Immature natural killer cell (primary cell): ENCODE measurements around the gene RPS2. TPM values are rescaled to one million over a fixed set of nuclear protein-coding genes. Genes with fewer than 3 reads are reported as not detected.
"Not testable (repeated sequence)": the region's sequence is repeated elsewhere in the genome, so short reads cannot be mapped to it uniquely, and the experiment has no call there.

ENCODE experiments used
- DNase-seq, 3 donors: peaks; one replicate each; pipeline ENCODE4 v3.0.0; 2022; ENCODE audit warnings: mixed read lengths in 1 of 3
- H3K27ac Mint-ChIP-seq, 6 donors: one replicate each; pipeline ENCODE4 v1.8.0; 2020; ENCODE audit warnings: mixed read lengths in 6 of 6, mild to moderate bottlenecking in 5 of 6, inconsistent platforms in 4 of 6, moderate library complexity in 3 of 6
- H3K27me3 Mint-ChIP-seq, 3 donors: one replicate each; pipeline ENCODE4 v1.8.0; 2020 to 2021; ENCODE audit warnings: low read depth in 3 of 3, mild to moderate bottlenecking in 3 of 3, mixed read lengths in 3 of 3, moderate library complexity in 3 of 3, inconsistent platforms in 1 of 3
- H3K36me3 Mint-ChIP-seq, 3 donors: one replicate each; pipeline ENCODE4 v1.8.0; 2020; ENCODE audit warnings: mixed read lengths in 3 of 3, inconsistent platforms in 2 of 3, mild to moderate bottlenecking in 2 of 3
- H3K4me1 Mint-ChIP-seq, 2 donors: one replicate each; pipeline ENCODE4 v1.8.0; 2020; ENCODE audit warnings: inconsistent platforms in 2 of 2, mild to moderate bottlenecking in 2 of 2, mixed read lengths in 2 of 2, moderate library complexity in 1 of 2
- H3K4me3 Mint-ChIP-seq, 5 donors: one replicate each; pipeline ENCODE4 v1.8.0; 2020; ENCODE audit warnings: mild to moderate bottlenecking in 5 of 5, mixed read lengths in 5 of 5, inconsistent platforms in 3 of 5, moderate library complexity in 3 of 5
- H3K9me3 Mint-ChIP-seq, 6 donors: one replicate each; pipeline ENCODE4 v1.8.0; 2020; ENCODE audit warnings: mild to moderate bottlenecking in 6 of 6, mixed read lengths in 6 of 6, inconsistent platforms in 4 of 6, moderate library complexity in 3 of 6
- polyA plus RNA-seq, 3 donors: library from polyadenylated mRNA; unstranded; fragments of 300-500 nt; fragmentation: Illumina TruSeq; gene quantifications; one replicate each; pipeline ENCODE4 v1.2.3, GENCODE V29; 2021

RPS2 gene
- polyA plus RNA-seq, 3 donors from 2014 or later, result 2,221 to 2,989 (median 2,668) TPM

- Mint-ChIP-seq H3K4me1 (peaks cover 37 to 51% of the 10 kb centered on the region in 2 donors), H3K36me3 (peaks cover 8 to 13% (median 11%) of the 10 kb centered on the region in 3 donors), H3K9me3 (no peaks in the 10 kb centered on the region), H3K27ac (peak overlapping the region; percentile 40 to 82 (median 73)), H3K27me3 (peaks cover 13 to 35% (median 16%) of the 10 kb centered on the region in 3 donors), H3K4me3 (peak overlapping the region; percentile 79 to 87 (median 85))
- no peak for DNase-seq
These were observed 3.7 kb downstream of the RPS2 start for GRCh38 chr16:1960665-1961630.

- Mint-ChIP-seq H3K4me3 (peak within 1 kb of the TSS; percentile 79 to 87 (median 85)), H3K27ac (peak within 1 kb of the TSS; percentile 43 to 82 (median 79)), H3K9me3 (no peaks in the 10 kb centered on the region), H3K36me3 (peaks cover 8 to 13% (median 11%) of the 10 kb centered on the region in 3 donors), H3K4me1 (peaks cover 25 to 37% of the 10 kb centered on the region in 2 donors), H3K27me3 (peaks cover 8 to 30% (median 11%) of the 10 kb centered on the region in 3 donors)
- peak; percentile 86 to 87 (median 87) for DNase-seq
These were observed 5.2 kb downstream of the RPS2 start, which contains the start of gene NDUFB10 for GRCh38 chr16:1959269-1960039. Gene NDUFB10, plus strand, starts transcription at chr16:1959538. Its CDS starts 87 bp downstream, at chr16:1959625.

GRCh38 chr16:1958715-1959268 lies 5.8 kb downstream of the RPS2 start:
- DNase-seq, result no peak
- H3K36me3 Mint-ChIP-seq, result peaks cover 8 to 12% (median 10%) of the 10 kb centered on the region in 3 donors
- no peaks in the 10 kb centered on the region for H3K9me3 Mint-ChIP-seq
- H3K4me3 Mint-ChIP-seq, result peak overlapping the region; percentile 79 to 87 (median 85)
- H3K27ac Mint-ChIP-seq, result peak overlapping the region in 1 of 6 donors; percentile 59
- H3K4me1 Mint-ChIP-seq, result peaks cover 20 to 31% of the 10 kb centered on the region in 2 donors
- H3K27me3 Mint-ChIP-seq, result peaks cover 4 to 26% (median 6%) of the 10 kb centered on the region in 3 donors

GRCh38 chr16:1958143-1958491 lies 6.5 kb downstream of the RPS2 start:
- DNase-seq, H3K4me3 Mint-ChIP-seq, H3K9me3 Mint-ChIP-seq, H3K36me3 Mint-ChIP-seq, H3K27ac Mint-ChIP-seq: not testable (repeated sequence)
- H3K27me3 Mint-ChIP-seq, result peaks cover 2 to 20% (median 5%) of the 10 kb centered on the region in 3 donors
- peaks cover 17 to 24% of the 10 kb centered on the region in 2 donors for H3K4me1 Mint-ChIP-seq

GRCh38 chr16:1957434-1958142 lies 7.0 kb downstream of the RPS2 start:
- Mint-ChIP-seq H3K27me3 (peaks cover 2 to 20% (median 5%) of the 10 kb centered on the region in 3 donors), H3K4me1 (peaks cover 17 to 20% of the 10 kb centered on the region in 2 donors)
- not testable (repeated sequence) for DNase-seq, H3K4me3 Mint-ChIP-seq, H3K36me3 Mint-ChIP-seq, H3K9me3 Mint-ChIP-seq, H3K27ac Mint-ChIP-seq

- Mint-ChIP-seq H3K4me1 (no peaks in the 10 kb centered on the region), H3K4me3 (no peak overlapping the region), H3K9me3 (no peaks in the 10 kb centered on the region), H3K36me3 (no peaks in the 10 kb centered on the region), H3K27me3 (peaks cover 0 to 2% (median 2%) of the 10 kb centered on the region in 3 donors), H3K27ac (no peak overlapping the region)
- DNase-seq, result no peak
These were observed 10.9 kb downstream of the RPS2 start for GRCh38 chr16:1953734-1954133.

- Mint-ChIP-seq H3K36me3 (no peaks in the 10 kb centered on the region), H3K4me3 (no peak overlapping the region), H3K27ac (no peak overlapping the region), H3K9me3 (no peaks in the 10 kb centered on the region), H3K4me1 (no peaks in the 10 kb centered on the region), H3K27me3 (peaks cover 2 to 3% (median 2%) of the 10 kb centered on the region in 3 donors)
- DNase-seq, result no peak
These were observed 14.1 kb downstream of the RPS2 start for GRCh38 chr16:1950559-1950958.

GRCh38 chr16:1950047-1950446 lies 14.6 kb downstream of the RPS2 start:
- Mint-ChIP-seq H3K4me1 (no peaks in the 10 kb centered on the region), H3K36me3 (no peaks in the 10 kb centered on the region), H3K4me3 (no peak overlapping the region), H3K9me3 (no peaks in the 10 kb centered on the region), H3K27me3 (peaks cover 2 to 3% (median 2%) of the 10 kb centered on the region in 3 donors), H3K27ac (no peak overlapping the region)
- no peak for DNase-seq

- no peak for DNase-seq
- no peak overlapping the region for H3K4me3 Mint-ChIP-seq
- no peaks in the 10 kb centered on the region for H3K9me3 Mint-ChIP-seq
- peaks cover 0 to 4% of the 10 kb centered on the region in 2 donors for H3K4me1 Mint-ChIP-seq
- no peaks in the 10 kb centered on the region for H3K36me3 Mint-ChIP-seq
- H3K27me3 Mint-ChIP-seq, result peaks cover 2 to 3% (median 3%) of the 10 kb centered on the region in 3 donors
- no peak overlapping the region for H3K27ac Mint-ChIP-seq
These were observed 15.1 kb downstream of the RPS2 start for GRCh38 chr16:1949507-1949906.

- DNase-seq, result no peak
- Mint-ChIP-seq H3K4me1 (peaks cover 9 to 14% of the 10 kb centered on the region in 2 donors), H3K4me3 (no peak overlapping the region), H3K27ac (no peak overlapping the region), H3K36me3 (no peaks in the 10 kb centered on the region), H3K9me3 (no peaks in the 10 kb centered on the region), H3K27me3 (peaks cover 0 to 9% (median 3%) of the 10 kb centered on the region in 3 donors)
These were observed 17.3 kb downstream of the RPS2 start for GRCh38 chr16:1947369-1947670.

- Mint-ChIP-seq H3K9me3 (no peaks in the 10 kb centered on the region), H3K27me3 (peaks cover 0 to 9% (median 3%) of the 10 kb centered on the region in 3 donors), H3K27ac (no peak overlapping the region), H3K4me3 (no peak overlapping the region), H3K4me1 (peaks cover 14 to 19% of the 10 kb centered on the region in 2 donors), H3K36me3 (no peaks in the 10 kb centered on the region)
- DNase-seq, result no peak
These were observed 17.9 kb downstream of the RPS2 start for GRCh38 chr16:1946495-1947368.

GRCh38 chr16:1945559-1946391 lies 18.9 kb downstream of the RPS2 start:
- DNase-seq, result no peak
- no peak overlapping the region for H3K4me3 Mint-ChIP-seq
- peaks cover 0 to 7% (median 3%) of the 10 kb centered on the region in 3 donors for H3K27me3 Mint-ChIP-seq
- peaks cover 15 to 24% of the 10 kb centered on the region in 2 donors for H3K4me1 Mint-ChIP-seq
- H3K36me3 Mint-ChIP-seq, result no peaks in the 10 kb centered on the region
- H3K9me3 Mint-ChIP-seq, result no peaks in the 10 kb centered on the region
- H3K27ac Mint-ChIP-seq, result no peak overlapping the region
